HG02943 (cell line): Measurements from ENCODE around the gene IFITM1.
A peak's percentile ranks its signal among the peaks of the same experiment; 100 is the strongest.
"Not testable (repeated sequence)": the region's sequence is repeated elsewhere in the genome, so short reads cannot be mapped to it uniquely, and the experiment has no call there.

Source experiments
- ATAC-seq: cut with Tn5 transposase; IDR thresholded peaks from one replicate; pipeline ENCODE4 v1.9.1; 2021; ENCODE audit warnings: mild to moderate bottlenecking, low read depth, moderate library complexity; ENCODE audit not compliant: unreplicated experiment

Gene IFITM1

DNA sequence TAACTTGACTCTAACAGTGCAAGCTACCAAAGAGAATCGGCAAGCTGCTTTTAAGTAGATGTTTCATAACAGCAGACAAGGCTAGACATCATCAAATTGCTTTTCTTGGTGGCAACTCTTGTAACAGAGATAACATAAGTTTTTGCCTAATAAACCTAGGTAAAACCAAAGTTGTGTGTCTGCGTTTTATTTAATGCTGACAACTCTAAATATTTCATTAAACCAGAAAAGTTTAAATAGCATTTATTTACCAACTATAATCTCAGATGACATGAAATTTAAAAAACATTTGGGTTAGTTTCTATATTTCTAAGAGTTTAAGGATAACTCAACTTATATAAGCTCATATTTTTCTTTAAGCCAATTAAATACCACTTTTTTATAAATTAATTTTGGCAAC lies 26.1 kb downstream of the IFITM1 start:
- no peak for ATAC-seq

DNA sequence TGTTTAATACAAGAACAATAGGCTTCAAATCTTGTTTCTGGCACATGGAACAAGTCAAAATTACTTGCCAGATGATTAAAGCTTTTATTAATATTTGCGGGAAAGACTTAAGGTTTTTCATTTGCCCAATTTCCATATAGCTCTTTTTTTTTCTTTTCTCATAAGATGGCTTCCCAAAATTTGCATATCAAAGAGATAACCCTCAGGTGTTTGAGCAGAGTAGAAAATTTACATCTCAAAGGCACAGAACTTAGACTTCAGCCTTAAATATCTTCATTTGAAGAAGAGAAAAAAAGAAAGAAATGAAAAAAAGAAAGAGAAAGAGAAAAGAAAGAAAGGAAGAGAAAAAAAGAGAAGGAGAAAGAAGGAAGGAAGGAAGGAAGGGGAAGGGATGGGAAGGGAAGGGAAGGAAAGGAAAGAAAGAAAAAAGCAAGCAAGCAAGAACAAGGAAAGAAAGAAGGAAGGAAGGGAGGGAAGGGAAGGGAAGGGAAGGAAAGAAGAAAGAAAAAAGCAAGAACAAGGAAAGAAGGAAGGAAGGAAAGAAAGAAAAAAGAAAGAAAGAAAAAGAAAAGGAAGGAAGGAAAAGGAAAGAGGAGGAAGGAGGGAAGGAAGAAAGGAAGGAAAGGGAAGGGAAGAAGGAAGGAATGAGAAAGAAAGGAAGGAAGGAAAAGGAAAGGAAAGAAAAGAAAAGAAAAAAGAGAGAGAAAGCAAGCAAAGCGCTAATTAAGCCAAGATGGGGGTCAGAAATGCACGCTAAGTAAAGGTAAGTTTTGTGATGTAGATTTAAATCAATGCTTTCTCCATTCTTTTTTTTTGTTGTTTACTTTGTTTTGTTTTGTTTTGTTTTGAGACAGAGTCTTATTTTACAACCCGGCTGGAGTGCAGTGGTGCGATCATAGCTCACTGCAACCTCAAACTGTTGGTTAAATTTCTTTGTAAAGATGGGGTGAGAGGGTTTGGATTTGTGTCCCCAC lies 27.0 kb downstream of the IFITM1 start:
- ATAC-seq: no peak

GRCh38 chr11:342328-342727 lies 28.5 kb downstream of the IFITM1 start:
- no peak for ATAC-seq

DNA sequence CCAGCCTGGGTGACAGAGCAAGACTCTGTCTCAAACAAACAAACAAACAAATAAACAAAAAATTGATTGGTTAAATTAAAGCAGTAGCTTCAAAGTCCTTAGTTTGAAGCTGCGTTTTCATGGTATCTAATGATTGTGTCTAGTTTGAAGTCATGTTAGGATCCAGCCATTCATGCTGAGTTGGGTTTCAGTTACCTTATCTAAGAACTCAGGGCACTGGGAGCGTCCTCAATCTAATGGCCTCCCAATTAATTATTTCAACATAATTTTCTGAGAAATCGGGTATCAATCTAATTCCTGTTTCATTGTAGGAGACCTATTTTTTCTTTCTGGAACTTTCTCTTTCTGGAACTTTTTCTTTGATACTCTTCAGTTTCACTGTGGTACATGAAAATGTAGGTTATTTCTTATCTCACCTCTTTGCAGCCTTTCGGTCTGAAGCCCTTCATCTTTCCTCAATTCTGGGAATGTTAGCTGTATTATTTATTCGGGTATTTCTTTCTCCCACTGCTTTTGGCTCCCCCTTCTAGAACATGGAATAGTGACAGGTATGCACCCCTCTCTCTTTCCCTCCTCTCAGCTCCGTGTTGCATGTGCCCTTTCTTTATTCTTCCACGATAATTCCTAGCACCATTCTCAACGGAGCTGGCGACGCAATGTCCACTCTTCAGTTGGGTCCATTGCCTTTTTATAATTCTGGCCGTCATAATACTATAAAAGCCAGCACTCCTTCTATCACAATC lies 31.2 kb downstream of the IFITM1 start:
- ATAC-seq: no peak

- no peak for ATAC-seq
Measured at GRCh38 chr11:346529-346928, 32.7 kb downstream of the IFITM1 start.

GRCh38 chr11:349270-349954 lies 35.6 kb downstream of the IFITM1 start:
- not testable (repeated sequence) for ATAC-seq

GRCh38 chr11:350033-350722 lies 36.3 kb downstream of the IFITM1 start:
- ATAC-seq: not testable (repeated sequence)

DNA sequence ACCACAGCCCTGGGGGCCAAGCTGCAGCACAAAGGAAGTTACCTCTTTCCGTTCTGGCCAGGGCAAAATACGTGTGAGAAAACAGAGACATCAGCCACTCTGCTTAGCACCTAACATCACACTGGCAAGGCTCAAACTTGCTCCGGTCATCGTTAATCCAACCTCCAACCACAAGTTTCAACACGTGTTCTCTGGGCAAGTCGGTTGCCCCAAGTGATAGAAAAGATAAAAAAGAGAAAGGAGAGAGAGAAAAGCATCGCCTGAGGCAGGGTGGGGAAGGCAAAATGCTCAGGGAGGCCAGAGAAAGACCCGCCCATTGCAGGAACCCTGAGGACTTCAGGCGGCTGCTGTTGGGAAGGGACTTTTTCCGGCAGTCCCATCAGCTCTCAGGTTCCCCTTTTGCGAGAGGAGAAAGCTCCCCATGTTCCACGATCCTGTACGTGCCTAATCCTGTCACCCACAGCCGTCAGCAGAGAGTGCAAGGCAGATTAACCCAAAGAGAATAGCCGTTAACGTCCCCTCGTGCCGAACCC lies 36.9 kb downstream of the IFITM1 start:
- peak; percentile 55 for ATAC-seq

DNA sequence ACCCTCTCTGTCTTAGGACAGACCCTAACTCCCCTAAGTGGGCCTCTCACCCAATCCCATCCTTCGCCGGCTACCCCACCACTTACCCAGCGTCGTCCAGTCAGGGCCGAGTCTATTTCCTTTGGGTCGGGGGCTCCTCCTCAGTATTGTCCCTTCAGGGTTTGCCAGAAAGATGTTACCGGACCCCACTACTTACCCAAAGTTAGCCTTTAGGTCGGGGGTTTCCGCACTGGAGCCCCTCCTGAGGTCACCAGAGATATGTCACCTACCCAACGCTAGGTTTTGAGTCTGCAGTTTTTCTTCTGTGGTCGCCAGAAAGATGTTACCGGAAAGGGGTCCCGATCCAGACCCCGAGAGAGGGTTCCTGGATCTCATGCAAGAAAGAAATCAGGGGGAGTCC lies 37.6 kb downstream of the IFITM1 start:
- ATAC-seq: no peak

GRCh38 chr11:352456-353031 lies 38.7 kb downstream of the IFITM1 start:
- no peak for ATAC-seq

GRCh38 chr11:353179-353873 lies 39.5 kb downstream of the IFITM1 start:
- no peak for ATAC-seq

GRCh38 chr11:355581-356458 lies 42.0 kb downstream of the IFITM1 start:
- no peak for ATAC-seq

DNA sequence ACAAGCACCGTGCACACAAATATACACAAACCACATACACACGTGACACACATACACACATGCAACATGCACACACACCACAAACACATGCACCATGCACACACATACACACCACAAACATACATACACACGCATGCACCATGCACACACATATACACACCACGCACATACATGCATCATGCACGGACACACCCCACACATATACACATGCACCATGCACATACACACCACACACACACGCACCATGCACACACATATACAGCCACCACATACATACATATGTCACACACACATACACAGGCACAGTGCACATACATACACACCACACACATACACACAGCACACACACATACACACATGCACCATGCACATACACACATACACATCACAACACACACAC lies 42.8 kb downstream of the IFITM1 start:
- no peak for ATAC-seq

GRCh38 chr11:357582-357981 lies 43.7 kb downstream of the IFITM1 start:
- ATAC-seq: no peak

GRCh38 chr11:358129-358800 lies 44.4 kb downstream of the IFITM1 start:
- no peak for ATAC-seq

DNA sequence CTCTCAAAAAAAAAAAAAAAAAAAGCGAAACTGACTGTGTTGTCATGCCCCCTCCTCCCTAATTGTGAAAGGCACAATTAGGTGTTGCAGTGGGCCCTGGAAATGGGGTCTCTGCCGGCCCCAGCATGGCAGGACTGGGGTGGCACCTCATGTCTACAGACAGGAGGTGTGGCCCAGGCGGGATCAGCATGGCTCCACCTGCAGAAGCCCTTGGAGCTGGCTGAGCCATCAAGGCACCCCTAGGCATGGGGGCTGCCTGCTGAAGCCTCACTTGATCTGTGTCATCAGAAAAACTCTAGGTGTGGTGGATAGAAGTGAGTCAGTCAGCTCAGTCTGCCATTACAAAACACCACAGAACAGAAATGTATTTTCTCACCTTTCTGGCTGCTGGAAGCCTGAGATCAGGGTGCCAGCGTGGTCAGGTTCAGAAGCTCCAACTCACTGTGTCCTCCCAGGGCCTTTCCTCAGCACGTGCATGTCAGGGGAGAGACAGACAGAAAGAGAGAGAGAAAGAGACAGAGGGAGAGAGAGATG lies 45.4 kb downstream of the IFITM1 start:
- no peak for ATAC-seq
